Measurements from ENCODE around the gene TMEM187. TPM values are rescaled to one million over a fixed set of nuclear protein-coding genes. Genes with fewer than 3 reads are reported as not detected.

The TMEM187 gene
- total RNA-seq, 2 donors from 2014 or later = 16.9 to 18.2 TPM

DNA sequence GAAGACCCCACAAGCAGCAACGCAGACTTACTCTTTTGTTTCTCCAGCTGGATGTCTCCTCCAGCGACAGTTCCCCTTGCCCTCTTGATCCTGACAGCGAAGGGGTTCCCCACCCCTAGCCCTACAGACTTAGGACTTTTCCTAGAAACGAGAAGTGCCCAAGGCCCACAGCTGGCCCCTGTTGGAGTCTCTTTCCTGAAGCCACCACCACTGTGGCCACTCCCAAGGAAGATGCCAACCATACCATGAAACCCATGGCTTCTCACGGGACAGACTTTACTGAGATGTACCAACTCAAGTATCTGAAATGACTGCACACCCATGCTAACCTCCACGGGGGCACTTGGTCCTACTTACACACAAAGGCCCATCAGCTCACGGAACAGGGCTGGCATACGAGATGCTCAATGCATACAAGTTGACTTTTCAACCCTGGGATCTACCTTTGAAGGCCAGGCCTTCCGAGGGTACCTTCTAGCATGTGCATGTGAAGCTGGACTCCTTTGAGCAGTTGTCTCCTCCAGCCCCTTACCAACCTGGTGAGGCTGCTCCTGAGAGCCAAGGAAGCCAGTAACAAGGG lies 48.1 kb downstream of the TMEM187 start:
- intact Hi-C loops (cut with DNase I) = no loop called here
- Histone ChIP-seq H3K9me3 (no peaks in the 10 kb centered on the region), H3K4me3 (peak overlapping the region; percentile 37), H3K4me1 (replicated peaks) (no peaks in the 10 kb centered on the region), H3K27ac (peak overlapping the region; percentile 87 to 88), H3K36me3 (no peaks in the 10 kb centered on the region), H3K27me3 (replicated peaks; ENCODE audit: insufficient read depth) (no peaks in the 10 kb centered on the region)
- 60% methylated on average over 9 of the region's 9 CpGs for WGBS
- TF ChIP-seq POLR2AphosphoS5 (IDR thresholded peaks at IDR 0.05) (no peak), POLR2A (IDR thresholded peaks at IDR 0.05) (no peak)
- TF ChIP-seq, protein P1, sequence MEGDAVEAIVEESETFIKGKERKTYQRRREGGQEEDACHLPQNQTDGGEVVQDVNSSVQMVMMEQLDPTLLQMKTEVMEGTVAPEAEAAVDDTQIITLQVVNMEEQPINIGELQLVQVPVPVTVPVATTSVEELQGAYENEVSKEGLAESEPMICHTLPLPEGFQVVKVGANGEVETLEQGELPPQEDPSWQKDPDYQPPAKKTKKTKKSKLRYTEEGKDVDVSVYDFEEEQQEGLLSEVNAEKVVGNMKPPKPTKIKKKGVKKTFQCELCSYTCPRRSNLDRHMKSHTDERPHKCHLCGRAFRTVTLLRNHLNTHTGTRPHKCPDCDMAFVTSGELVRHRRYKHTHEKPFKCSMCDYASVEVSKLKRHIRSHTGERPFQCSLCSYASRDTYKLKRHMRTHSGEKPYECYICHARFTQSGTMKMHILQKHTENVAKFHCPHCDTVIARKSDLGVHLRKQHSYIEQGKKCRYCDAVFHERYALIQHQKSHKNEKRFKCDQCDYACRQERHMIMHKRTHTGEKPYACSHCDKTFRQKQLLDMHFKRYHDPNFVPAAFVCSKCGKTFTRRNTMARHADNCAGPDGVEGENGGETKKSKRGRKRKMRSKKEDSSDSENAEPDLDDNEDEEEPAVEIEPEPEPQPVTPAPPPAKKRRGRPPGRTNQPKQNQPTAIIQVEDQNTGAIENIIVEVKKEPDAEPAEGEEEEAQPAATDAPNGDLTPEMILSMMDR (IDR thresholded peaks at IDR 0.05) = no peak
- DNase-seq (ENCODE audit: low spot score) = no peak

DNA sequence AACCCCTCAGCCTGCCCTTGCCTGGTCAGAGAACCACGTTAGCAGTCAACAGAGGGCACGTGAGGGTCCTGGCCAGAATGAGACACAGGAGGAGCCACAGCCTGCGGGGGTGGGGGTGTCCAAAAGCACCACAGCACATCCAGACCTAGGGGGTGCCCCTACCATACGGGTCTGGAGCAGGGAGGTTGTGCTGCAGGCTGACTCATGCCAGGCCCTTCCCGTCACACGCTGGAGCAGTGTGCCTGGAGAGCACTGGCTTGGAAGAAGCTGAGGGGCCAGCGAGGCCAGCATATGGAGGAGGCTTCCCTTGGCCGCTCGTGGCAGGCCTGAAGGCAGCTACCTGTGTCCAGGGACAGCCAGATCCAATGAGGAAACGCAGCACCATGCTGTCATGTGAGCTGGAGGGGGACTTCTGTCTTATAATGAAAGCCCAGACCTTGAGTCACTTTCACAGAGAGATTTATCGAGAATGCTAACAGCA lies 48.6 kb downstream of the TMEM187 start:
- no peaks in the 10 kb centered on the region for H3K27me3 ChIP-seq (replicated peaks; ENCODE audit: insufficient read depth)
- DNase-seq (ENCODE audit: low spot score) = no peak
- H3K4me1 ChIP-seq (replicated peaks) = no peaks in the 10 kb centered on the region
- H3K9me3 ChIP-seq = no peaks in the 10 kb centered on the region
- H3K27ac ChIP-seq = peak overlapping the region in 1 of 2 donors; percentile 88
- H3K4me3 ChIP-seq = no peak overlapping the region
- TF ChIP-seq, protein P1 (IDR thresholded peaks at IDR 0.05) = no peak
- TF ChIP-seq POLR2A (IDR thresholded peaks at IDR 0.05) = no peak
- TF ChIP-seq POLR2AphosphoS5 (IDR thresholded peaks at IDR 0.05) = no peak
- intact Hi-C loops (cut with DNase I) = no loop called here
- WGBS = 64% methylated on average over 5 of the region's 11 CpGs
- no peaks in the 10 kb centered on the region for H3K36me3 ChIP-seq

DNA sequence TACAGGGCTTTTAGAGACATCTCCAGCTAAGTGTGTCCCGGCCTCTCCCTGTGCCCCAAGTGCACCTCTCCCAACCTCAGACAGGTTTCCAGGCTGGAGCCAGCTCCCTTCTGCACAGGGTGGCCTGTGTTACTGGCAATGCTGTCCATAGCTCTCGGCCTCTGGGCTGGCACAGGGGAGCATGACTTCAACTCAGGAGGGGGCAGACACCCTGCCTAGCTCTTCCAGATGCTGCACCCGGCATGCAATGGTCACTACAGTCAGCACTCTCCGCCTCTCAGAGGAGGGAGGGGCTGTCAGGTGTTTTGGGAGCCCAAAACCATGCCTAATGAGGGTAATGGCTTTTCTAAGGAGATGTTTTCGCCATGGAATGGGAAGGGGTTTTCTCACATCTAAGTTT lies 49.6 kb downstream of the TMEM187 start:
- Histone ChIP-seq H3K9me3 (no peaks in the 10 kb centered on the region), H3K27ac (no peak overlapping the region), H3K36me3 (no peaks in the 10 kb centered on the region), H3K4me1 (replicated peaks) (no peaks in the 10 kb centered on the region), H3K27me3 (replicated peaks; ENCODE audit: insufficient read depth) (no peaks in the 10 kb centered on the region), H3K4me3 (no peak overlapping the region)
- TF ChIP-seq POLR2AphosphoS5 (IDR thresholded peaks at IDR 0.05) = no peak
- TF ChIP-seq, protein P1 (IDR thresholded peaks at IDR 0.05) = no peak
- WGBS = 86% methylated on average over 5 of the region's 5 CpGs
- no peak for DNase-seq (ENCODE audit: low spot score)
- intact Hi-C loops (cut with DNase I) = no loop called here

DNA sequence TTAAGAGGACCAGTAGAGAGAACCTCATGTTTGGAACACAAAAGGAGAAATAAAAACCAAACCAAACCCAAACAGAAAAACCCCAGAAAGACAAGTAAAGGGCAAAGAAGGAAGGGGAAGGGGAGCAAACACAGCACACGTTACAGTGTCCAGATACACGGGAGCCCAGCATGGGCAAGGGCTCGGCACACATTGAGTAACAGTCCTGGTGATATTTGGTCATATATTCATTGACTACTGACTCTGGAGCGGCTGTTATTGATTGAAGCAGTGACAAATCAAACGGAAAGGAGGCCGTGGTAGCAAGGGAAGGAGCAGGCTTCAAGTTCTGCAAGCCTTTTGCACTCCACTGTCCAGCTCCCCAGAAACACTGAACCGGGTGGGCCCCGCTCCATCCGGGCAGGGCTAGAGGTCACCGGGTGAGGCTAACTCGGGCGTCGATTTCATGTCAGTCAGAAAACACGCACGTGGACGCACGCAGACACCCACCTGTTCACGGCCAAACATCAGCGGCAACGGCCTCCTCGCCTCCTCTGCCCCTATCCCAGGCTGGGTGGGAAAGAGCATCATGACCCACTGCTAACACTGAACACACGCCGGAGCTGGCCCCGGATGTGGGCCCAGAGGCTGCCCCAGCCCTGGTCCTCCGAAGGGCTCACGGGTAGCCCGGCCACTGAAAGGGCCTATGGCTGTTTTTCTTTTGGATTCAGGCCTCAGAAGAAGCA lies 50.9 kb downstream of the TMEM187 start:
- H3K4me1 ChIP-seq (replicated peaks) = no peaks in the 10 kb centered on the region
- intact Hi-C loops (cut with DNase I) = no loop called here
- 68% methylated on average over 25 of the region's 27 CpGs for WGBS
- no peaks in the 10 kb centered on the region for H3K36me3 ChIP-seq
- H3K27me3 ChIP-seq (replicated peaks; ENCODE audit: insufficient read depth) = no peaks in the 10 kb centered on the region
- H3K4me3 ChIP-seq = no peak overlapping the region
- H3K9me3 ChIP-seq = no peaks in the 10 kb centered on the region
- no peak for DNase-seq (ENCODE audit: low spot score)
- no peak overlapping the region for H3K27ac ChIP-seq
- TF ChIP-seq POLR2AphosphoS5 (IDR thresholded peaks at IDR 0.05) (no peak), POLR2A (IDR thresholded peaks at IDR 0.05) (no peak)
- TF ChIP-seq, protein P1 (IDR thresholded peaks at IDR 0.05) = no peak

DNA sequence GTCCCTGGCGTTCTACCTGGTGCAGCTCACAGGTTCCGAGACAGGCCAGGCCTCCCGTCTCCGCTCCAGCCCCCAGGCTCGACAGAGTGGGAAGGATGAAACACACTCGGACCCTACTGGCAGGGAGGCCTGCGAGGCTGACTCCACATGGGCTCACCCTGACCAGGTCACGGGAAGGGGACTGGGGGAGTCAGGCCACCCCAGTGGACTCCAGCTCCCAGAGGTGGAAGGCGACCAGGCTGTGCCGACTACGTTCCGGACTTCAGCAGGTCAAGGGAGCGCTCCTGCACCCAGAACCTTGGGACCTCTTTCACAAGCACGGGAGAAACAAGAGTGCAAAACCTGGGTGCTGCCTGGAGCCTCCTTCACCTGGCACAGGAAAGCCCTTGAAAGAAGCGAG lies 51.7 kb downstream of the TMEM187 start:
- Histone ChIP-seq H3K27me3 (replicated peaks; ENCODE audit: insufficient read depth) (no peaks in the 10 kb centered on the region), H3K4me3 (no peak overlapping the region), H3K9me3 (no peaks in the 10 kb centered on the region), H3K27ac (no peak overlapping the region), H3K4me1 (replicated peaks) (no peaks in the 10 kb centered on the region), H3K36me3 (no peaks in the 10 kb centered on the region)
- no peak for DNase-seq (ENCODE audit: low spot score)
- intact Hi-C loops (cut with DNase I) = no loop called here
- whole genome bisulfite sequencing = 87% methylated on average over 13 of the region's 15 CpGs
- TF ChIP-seq POLR2A (IDR thresholded peaks at IDR 0.05) = no peak
- TF ChIP-seq, protein P1 (IDR thresholded peaks at IDR 0.05) = no peak
- TF ChIP-seq POLR2AphosphoS5 (IDR thresholded peaks at IDR 0.05) = no peak

Measured in prostate gland (tissue), 2 donors.